SK-N-DZ (cell line): ENCODE measurements around the gene PDK1.

Source experiments
- DNase-seq: peaks from one replicate; pipeline ENCODE4 v3.0.0-alpha.2; 2015; ENCODE audit warnings: low spot score

Gene PDK1

DNA sequence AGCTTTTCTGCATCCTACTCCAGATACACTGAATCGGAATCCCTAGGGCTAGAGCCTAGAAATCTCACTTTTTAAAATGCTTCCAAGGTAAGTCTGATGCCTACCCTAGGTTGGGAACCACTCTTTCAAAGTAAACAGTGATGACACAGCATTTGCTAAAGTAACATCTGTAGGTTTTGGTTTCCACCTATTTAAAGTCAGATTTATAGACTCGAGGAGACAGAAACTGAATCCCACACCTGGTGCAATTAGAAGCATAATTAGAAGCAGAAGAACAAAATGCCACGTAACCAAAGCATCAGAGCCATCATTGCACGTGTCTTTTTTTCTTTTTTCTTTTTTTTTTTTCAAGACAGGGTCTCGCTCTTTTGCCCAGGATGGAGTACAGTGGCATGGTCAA lies 40.9 kb downstream of the PDK1 start:
- DNase-seq, result no peak

DNA sequence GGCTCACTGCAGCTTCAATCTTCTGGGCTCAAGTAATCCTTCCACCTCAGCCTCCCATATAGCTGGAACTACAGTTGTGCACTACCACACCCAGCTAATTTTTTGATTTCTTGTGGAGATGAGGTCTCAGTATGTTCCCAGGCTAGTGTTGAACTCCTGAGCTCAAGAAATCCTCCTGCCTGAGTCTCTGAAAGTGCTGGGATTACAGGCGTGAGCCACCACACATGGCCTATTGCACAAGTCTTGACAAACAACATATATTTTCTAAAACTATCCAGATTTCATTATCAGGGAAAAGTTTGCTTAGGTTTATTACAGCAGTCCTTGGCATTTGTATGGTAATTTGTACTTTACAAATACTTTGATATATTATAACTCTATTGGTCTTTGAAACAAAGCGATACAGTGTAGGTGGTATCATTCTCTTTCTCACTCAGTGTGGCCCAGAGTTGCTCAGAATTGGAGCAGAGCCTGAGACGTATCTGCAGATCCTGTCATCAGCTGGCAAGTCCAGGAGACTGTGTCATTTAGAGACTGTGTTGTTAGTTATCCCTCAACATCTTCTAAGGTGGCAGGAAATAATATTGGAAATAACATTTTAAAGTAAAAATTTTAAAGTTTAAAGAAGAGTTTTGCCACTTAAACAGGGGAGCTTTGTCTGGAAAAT lies 41.4 kb downstream of the PDK1 start:
- no peak for DNase-seq

GRCh38 chr2:172599947-172600346 lies 44.1 kb downstream of the PDK1 start:
- DNase-seq, result no peak

DNA sequence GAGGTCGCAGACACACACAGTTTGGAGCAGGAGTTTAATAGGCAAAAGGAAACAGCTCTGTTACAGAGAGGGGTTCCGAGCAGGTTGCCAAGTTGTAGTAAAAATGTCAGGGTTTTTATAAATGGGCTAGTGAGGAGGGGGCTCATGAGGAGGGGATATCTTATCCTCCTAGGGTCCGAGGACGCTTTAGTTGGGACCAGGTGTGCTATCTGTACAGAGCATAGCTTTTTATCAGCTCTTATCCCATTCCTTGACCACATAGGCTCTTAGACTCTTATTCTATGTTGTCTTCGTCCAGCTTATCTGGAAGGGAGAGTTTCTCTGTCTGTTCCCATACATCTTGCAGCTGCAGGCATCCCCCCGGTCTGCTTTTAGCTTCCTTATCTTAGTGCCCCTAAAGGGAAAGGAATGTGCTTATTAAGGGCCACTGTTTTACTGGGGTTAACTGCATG lies 44.7 kb downstream of the PDK1 start:
- no peak for DNase-seq

DNA sequence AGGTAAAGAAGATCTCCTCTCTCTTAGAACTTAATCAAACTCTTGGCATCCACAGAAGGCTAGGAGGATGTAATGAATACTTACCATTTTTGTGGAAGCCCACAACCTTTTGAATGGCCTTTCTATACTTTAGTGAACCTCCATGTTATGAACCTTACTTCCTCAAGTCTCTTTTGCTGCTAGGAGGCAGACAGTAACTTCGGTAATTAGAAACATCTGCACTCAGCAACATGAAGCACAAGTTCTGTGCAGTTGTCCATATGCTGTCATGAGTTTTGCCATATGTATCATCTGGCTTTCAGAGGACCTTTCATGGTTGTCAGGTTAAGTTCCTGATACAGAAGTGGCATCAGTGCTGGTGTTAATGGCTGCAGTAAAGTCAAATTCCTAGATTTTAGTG lies 50.4 kb downstream of the PDK1 start:
- DNase-seq, result no peak

DNA sequence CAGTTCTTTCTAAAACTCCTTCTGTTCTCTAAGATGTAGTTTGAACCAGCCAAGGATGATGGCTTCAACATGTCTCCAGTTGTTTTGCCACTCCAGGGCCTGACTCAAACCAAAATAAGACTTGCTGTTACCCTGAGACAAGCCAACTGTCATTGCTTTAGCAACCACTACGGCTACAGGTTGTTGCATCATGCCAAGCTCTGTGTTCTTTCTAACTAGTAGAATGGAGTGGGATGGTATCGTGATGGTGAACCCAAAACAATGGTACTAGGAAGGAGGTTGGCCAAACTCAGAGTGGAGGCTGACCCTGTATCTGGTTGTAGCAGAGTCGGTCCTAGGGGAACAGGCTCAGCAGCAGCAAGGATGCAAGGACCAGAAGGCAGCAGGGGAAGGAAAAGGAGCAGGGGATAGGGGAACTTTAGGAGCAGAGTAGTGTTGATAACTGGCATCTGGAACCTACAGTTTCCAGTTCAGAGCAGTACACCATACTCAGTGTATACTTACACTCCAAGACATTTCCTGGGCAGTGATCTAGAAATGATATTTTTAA lies 51.6 kb downstream of the PDK1 start:
- DNase-seq, result no peak

DNA sequence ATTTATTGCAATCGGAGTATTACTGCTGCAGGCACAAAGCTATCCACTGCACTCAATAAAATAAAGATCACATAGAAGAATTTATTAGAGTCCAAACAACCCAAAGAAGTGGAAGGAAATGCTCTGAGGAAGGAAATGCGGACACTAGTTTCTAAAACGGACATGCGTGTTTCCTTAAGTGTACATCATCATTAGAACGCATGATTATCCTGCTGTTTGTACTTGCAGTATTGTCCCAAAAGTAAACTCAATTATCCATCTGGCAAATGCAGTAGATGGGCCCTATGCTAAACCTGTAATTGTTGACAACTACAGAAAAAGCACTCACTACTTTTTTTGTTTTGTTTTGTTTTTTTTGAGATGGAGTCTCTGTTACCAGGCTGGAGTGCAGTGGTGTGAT lies 53.6 kb downstream of the PDK1 start:
- no peak for DNase-seq

DNA sequence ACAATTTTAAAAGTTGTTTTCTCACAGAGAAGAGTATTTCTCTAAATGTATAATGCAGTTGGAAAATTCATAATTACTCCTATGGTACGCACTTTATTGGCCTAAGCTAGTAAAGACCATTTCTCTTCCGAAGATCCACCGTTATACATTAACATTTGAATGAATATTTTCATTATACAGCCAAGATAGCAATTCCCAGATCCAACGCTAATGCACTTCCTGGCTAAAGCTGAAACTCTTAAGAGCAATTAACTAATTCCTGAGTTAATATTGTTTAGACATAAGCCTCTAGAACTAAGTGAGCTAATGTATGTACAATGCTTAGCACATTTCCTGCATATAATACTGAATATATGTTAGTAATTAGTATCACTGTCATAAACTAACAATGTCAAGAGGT lies 56.2 kb downstream of the PDK1 start:
- no peak for DNase-seq

GRCh38 chr2:172613040-172613439 lies 57.1 kb downstream of the PDK1 start:
- DNase-seq, result peak; percentile 16

DNA sequence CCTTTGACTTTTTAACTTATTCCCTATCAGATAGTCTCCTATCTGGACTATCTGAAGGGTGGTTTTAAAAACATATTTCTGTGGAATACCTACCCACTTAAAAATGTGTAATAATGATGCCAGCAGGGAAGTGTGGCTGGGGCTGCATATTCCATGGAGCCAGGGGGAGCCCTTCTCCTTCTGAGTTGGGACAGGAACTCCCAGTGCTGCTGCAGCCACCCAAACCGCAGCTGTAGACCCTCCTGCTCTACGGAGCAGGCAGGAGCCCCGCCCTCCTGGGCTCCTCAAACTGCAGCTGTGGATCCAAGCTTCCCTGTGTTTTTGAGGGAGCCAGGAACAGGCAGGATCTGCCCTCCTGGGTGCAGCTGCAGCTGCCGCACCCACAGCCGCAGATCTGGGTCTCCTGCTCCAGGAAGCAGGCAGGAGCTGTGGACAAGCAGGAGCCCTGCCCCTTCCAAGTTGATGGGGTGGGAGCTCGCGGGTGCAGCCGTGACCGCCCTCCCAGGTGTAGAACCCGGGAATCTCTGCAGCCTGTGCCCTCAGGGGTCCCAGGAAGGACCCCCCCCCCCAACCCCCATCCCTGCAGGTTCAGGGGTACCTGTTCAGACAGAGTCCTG lies 57.8 kb downstream of the PDK1 start:
- no peak for DNase-seq

GRCh38 chr2:172614932-172615331 lies 59.0 kb downstream of the PDK1 start:
- DNase-seq, result no peak

GRCh38 chr2:172615727-172616261 lies 59.9 kb downstream of the PDK1 start:
- no peak for DNase-seq

- DNase-seq, result no peak
Measured at GRCh38 chr2:172617115-172617514, 61.2 kb downstream of the PDK1 start.

DNA sequence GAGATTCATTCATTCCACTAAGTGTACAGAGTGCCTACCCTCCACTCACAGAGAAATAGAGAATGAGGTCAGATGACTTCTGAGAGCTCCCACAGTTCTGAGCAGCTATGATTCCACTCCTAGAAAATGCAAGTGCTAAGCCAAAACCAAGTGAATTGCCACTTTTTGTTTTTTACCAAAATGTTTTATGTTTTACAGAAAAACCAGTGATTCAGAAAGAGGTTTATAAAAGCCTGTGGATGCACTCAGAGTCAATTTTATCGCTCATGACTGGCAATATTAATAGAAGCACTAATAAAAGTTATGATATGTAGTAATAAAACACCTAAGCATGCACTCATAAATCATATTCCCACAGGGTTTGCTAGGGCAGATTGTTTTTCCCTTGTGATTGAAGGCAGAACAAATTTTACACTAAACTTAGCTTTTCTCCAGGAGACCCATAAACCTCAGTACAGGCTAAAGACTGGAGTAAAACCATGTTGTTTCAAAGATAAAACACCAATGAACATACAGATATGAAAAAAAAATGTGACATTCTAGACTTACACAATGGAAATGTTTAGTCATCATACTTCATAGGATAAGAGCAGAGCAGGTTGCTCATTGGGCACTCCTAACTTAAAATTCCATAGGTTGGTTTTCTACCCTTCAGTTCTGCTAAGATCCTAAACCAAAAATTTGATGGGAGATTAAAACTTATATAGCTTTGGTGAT lies 67.5 kb downstream of the PDK1 start:
- DNase-seq, result no peak

DNA sequence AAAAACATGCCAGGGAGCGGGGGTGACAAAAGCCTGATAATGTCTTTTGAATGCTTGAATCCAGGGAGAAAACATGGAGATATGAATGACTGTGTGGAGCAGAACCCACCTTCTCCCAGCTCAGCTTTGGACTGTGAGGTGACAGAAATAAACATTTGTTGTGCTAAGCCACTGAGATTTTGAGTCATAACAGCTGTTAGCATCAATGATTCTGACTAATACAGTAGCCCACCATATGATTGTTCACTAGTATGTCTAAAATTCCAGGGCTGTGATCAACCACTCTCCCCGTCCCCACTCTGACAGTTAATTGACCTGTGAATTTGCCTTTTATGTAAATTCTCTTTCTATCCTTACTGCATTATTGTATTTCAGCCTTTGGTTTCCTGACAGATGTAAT lies 69.1 kb downstream of the PDK1 start:
- DNase-seq, result no peak

GRCh38 chr2:172627181-172627580 lies 71.3 kb downstream of the PDK1 start:
- no peak for DNase-seq

DNA sequence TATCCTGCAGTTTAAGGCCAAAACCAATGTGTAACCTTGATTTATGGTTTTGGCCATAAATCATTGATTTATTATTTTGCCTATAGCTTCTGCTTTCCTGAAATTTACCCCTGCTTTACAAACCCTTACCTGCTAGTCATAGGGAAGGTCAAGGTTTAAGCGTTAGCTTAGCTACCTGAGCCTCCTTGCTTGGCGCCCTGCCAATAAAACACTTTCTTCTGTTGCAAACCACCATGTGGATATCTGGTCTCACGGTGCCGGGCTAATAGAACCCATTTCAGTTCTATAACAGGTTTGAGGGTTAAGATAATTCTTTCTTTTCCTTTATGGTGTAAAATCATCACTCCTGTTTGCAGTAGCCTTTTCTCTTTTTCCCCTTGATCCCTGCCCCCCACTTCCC lies 72.2 kb downstream of the PDK1 start:
- no peak for DNase-seq

GRCh38 chr2:172629586-172629985 lies 73.7 kb downstream of the PDK1 start:
- DNase-seq, result no peak

GRCh38 chr2:172630181-172630580 lies 74.3 kb downstream of the PDK1 start:
- no peak for DNase-seq

DNA sequence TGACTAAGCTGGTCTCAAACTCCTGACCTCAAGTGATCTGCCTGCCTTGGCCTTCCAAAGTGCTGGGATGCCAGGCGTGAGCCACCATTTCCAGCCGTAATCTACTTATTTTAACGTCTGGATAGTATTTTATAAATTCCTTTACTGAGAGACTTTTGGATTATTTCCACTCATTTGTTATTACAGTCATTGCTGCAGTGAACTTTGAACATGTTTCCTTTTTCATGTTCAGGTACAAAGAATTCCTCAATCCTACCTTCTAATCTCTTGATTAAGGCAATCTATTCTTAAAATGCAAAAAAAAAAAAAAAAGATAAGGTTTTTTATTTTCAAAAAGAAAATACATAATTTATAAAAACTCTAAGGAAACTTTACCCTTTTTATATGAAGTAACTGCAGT lies 78.6 kb downstream of the PDK1 start:
- no peak for DNase-seq

DNA sequence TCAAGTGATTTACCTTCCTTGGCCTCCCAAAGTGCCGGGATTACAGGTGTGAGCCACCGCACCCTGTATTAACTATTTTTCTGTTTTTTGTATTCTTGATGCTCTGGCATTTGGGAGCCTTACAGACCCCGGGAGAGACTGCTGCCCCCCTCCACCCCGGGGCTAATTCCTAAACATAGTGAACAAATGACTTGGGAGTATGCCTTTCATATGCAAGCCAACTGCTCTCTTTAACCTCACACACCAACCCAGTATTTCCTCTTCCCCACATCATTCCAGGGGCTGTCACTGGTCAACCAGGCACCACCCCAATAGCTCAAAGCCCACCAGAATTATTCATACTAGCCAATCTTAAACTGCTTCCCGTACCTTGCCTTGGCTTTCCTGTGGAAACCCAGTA lies 79.7 kb downstream of the PDK1 start:
- no peak for DNase-seq

DNA sequence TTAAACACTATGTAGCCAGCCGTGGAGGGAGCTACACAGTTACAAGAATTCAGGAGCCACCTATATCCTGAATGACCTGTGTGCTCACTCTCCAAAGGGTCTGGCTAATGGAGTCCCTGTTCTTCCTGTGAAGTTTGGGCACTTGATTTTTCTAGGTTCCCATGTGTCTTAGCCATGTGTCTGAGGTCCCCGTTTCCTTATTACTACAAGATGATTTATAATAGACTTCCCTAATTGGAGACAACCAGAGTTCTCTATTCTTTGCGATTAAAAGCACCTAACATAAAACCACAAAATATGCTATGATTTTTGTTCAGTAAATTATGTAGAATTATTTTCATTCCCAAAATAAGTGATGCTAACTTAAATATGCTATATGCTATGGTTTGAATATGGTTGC lies 83.4 kb downstream of the PDK1 start:
- no peak for DNase-seq
